Heart right ventricle (tissue), 16 donors: ENCODE measurements around the gene TMEM97. TPM values are rescaled to one million over a fixed set of nuclear protein-coding genes. Genes with fewer than 3 reads are reported as not detected.

Source experiments
- ATAC-seq, 8 donors: fragments of 200-7000 bp; cut with Tn5 transposase; one replicate each; pipeline ENCODE4 v1.9.1; 2020; ENCODE audit warnings: mild to moderate bottlenecking in 8 of 8, moderate library complexity in 8 of 8, moderate number of reproducible peaks in 1 of 8
- DNase-seq, 2 donors: peaks; one replicate each; pipeline ENCODE4 v3.0.0-alpha.2; 2020
- H3K27ac ChIP-seq, 10 donors: fragments of 200-600 bp; sonication (generic) in 2 of 10; one replicate each; pipeline versions ENCODE4 v1.5.0 to v1.8.0; 2020 to 2022; ENCODE audit warnings: mild to moderate bottlenecking in 3 of 10
- H3K27me3 ChIP-seq, 7 donors: fragments of 200-600 bp; one replicate each; pipeline ENCODE4 v1.8.0; 2021 to 2022; ENCODE audit warnings: mild to moderate bottlenecking in 2 of 7
- H3K36me3 ChIP-seq, 9 donors: fragments of 200-600 bp; sonication (generic) in 1 of 9; one replicate each; pipeline versions ENCODE4 v1.5.0 to v1.8.0; 2020 to 2022; ENCODE audit warnings: mild to moderate bottlenecking in 2 of 9
- H3K4me1 ChIP-seq, 9 donors: fragments of 200-600 bp; sonication (generic) in 1 of 9; one replicate each; pipeline versions ENCODE4 v1.5.0 to v1.8.0; 2020 to 2022; ENCODE audit warnings: mild to moderate bottlenecking in 4 of 9
- H3K4me3 ChIP-seq, 10 donors: fragments of 200-600 bp; sonication (generic) in 2 of 10; one replicate each; pipeline versions ENCODE4 v1.5.0 to v1.8.0; 2020 to 2022; ENCODE audit warnings: mild to moderate bottlenecking in 7 of 10, moderate library complexity in 2 of 10
- H3K9me3 ChIP-seq, 11 donors: fragments of 200-600 bp in 10 of 11; sonication (generic) in 2 of 11; one replicate each; pipeline versions ENCODE4 v1.5.0 to v1.8.0; 2013 to 2022; ENCODE audit warnings: mild to moderate bottlenecking in 2 of 11, control low read depth in 1 of 11, moderate library complexity in 1 of 11
- WGBS, 2 donors: extraction: QIAGEN DNeasy Blood & Tissue Kit; methylation state at CpG; one replicate each; pipeline ENCODE4 v1.1.7; 2013; ENCODE audit warnings: inconsistent platforms in 1 of 2; 5-methylcytosine and 5-hydroxymethylcytosine counted together
- intact Hi-C, 10 donors: fragments of 100-400 bp; cut with DNase I; formaldehyde crosslinking; loops; one replicate each; pipeline versions ENCODE4 v1.11.1 to v1.14.2; 2022
- polyA plus RNA-seq, 2 donors: library from polyadenylated mRNA; stranded (reverse); fragments of 200-250 nt; gene quantifications; one replicate each; pipeline ENCODE4 v1.2.3, GENCODE V29; 2013
- total RNA-seq, 10 donors: library from RNA; stranded (reverse); fragmentation: NEBNext Ultra II Directional in 3 of 10; extraction: Animal tissue kit (Norgen Biotek cat#: 25700) in 3 of 10; gene quantifications; one replicate each; pipeline versions ENCODE4 v1.2.1 to v1.2.4, GENCODE V29; 2021 to 2023
- TF ChIP-seq, protein P1 (sequence below), 9 donors: fragments of 200-600 bp; sonication (generic) in 2 of 9; IDR thresholded peaks; one replicate each; pipeline versions ENCODE4 v1.5.0 to v1.8.0; 2021 to 2022; ENCODE audit warnings: antibody characterized with exemption in 9 of 9, mild to moderate bottlenecking in 5 of 9, moderate library complexity in 1 of 9
- donor health status: Arrhythmogenic right ventricular cardiomyopathy.
- donor health status: ischemic (EF 13 %, LVEDD 7.1; RV severe dilation, severe dysfunction).
- donor health status: healthy with polysubstance abuse.
- donor health status: DM: no; HTN: yes; CAD: no.
- donor health status: DM: no; HTN: no; CAD: no.
- donor health status: ischemic (EF 25% LVEDD 6.9; RV normal size, moderate dysfunction).
- donor health status: ischemic (EF 25% LVEDD 5.7; RV mildly dilated, moderate dysfunction).
- donor health status: healthy.
- donor health status: DM: yes; HTN: yes; CAD: no.
- donor health status: Ischemic cardiomyopathy.
- donor health status: ischemic (EF 35%, LVEDD 5.7; RV mildly dilated, moderate dysfunction).
- donor health status: nonischemic (EF 11% LVEDD 7.7; RV severe dilation, severe dysfunction).
- donor health status: DM: yes; HTN: yes; CAD: no.
- donor health status: PGD.
- donor health status: ischemic (EF 29% LVEDD 5.4; RV normal size, mild dysfunction).
- donor health status: nonischemic (EF 23%, LVEDD 6.1; RV moderate dilation, normal function).

The TMEM97 gene
- total and polyA plus RNA-seq, 12 donors = 1.6 to 5.2 (median 3.2) TPM

- Histone ChIP-seq H3K27ac (no peak overlapping the region), H3K4me3 (no peak overlapping the region), H3K9me3 (peaks cover 0 to 5% (median 0%) of the 10 kb centered on the region in 11 donors), H3K36me3 (no peaks in the 10 kb centered on the region), H3K4me1 (peaks cover 0 to 6% (median 0%) of the 10 kb centered on the region in 9 donors), H3K27me3 (peaks cover 0 to 26% (median 0%) of the 10 kb centered on the region in 7 donors)
- WGBS, 2 donors = 82 to 91% methylated on average over 3 of the region's 3 CpGs
- TF ChIP-seq, protein P1, sequence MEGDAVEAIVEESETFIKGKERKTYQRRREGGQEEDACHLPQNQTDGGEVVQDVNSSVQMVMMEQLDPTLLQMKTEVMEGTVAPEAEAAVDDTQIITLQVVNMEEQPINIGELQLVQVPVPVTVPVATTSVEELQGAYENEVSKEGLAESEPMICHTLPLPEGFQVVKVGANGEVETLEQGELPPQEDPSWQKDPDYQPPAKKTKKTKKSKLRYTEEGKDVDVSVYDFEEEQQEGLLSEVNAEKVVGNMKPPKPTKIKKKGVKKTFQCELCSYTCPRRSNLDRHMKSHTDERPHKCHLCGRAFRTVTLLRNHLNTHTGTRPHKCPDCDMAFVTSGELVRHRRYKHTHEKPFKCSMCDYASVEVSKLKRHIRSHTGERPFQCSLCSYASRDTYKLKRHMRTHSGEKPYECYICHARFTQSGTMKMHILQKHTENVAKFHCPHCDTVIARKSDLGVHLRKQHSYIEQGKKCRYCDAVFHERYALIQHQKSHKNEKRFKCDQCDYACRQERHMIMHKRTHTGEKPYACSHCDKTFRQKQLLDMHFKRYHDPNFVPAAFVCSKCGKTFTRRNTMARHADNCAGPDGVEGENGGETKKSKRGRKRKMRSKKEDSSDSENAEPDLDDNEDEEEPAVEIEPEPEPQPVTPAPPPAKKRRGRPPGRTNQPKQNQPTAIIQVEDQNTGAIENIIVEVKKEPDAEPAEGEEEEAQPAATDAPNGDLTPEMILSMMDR (IDR thresholded peaks at IDR 0.05) = no peak
- intact Hi-C loops = no loop called here
- ATAC-seq (no peak), DNase-seq (no peak)
These were observed 38.2 kb upstream of the TMEM97 start for GRCh38 chr17:28280826-28281225.

DNA sequence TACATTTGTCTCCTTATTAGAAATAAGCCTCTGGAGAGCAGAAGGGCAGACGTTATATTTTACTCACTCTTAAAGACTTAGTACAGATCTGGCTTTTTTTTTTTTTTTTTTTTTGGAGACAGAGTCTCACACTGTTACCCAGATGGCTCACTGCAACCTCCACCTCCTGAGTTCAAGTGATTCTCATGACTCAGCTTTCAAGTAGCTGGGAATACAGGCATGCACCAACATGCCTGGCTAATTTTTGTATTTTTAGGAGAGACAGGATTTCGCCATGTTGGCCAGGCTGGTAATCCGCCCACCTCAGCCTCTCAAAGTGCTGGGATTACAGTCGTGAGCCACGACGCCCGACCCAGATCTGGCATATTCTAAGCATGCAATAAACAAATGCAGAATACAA lies 36.4 kb upstream of the TMEM97 start:
- peaks cover 0 to 5% (median 0%) of the 10 kb centered on the region in 11 donors for H3K9me3 ChIP-seq
- no peak overlapping the region for H3K4me3 ChIP-seq
- no peak overlapping the region for H3K27ac ChIP-seq
- H3K36me3 ChIP-seq = no peaks in the 10 kb centered on the region
- TF ChIP-seq, protein P1 (IDR thresholded peaks at IDR 0.05) = no peak
- intact Hi-C loops = no loop called here
- ATAC-seq = no peak
- peaks cover 0 to 20% (median 0%) of the 10 kb centered on the region in 7 donors for H3K27me3 ChIP-seq
- H3K4me1 ChIP-seq = peaks cover 0 to 6% (median 0%) of the 10 kb centered on the region in 9 donors
- DNase-seq = no peak
- WGBS, 2 donors = 73 to 78% methylated on average over 7 of the region's 7 CpGs

- H3K27me3 ChIP-seq = peaks cover 0 to 2% (median 0%) of the 10 kb centered on the region in 7 donors
- intact Hi-C loops = no loop called here
- no peak overlapping the region for H3K27ac ChIP-seq
- no peaks in the 10 kb centered on the region for H3K4me1 ChIP-seq
- WGBS, 2 donors = 50 to 69% methylated on average over 2 of the region's 2 CpGs
- H3K36me3 ChIP-seq = no peaks in the 10 kb centered on the region
- TF ChIP-seq, protein P1 (IDR thresholded peaks at IDR 0.05) = no peak
- ATAC-seq = no peak
- no peak overlapping the region for H3K4me3 ChIP-seq
- H3K9me3 ChIP-seq = no peaks in the 10 kb centered on the region
- DNase-seq = no peak
These were observed 33.0 kb upstream of the TMEM97 start for GRCh38 chr17:28285965-28286364.

- ATAC-seq (no peak), DNase-seq (no peak)
- Histone ChIP-seq H3K27ac (no peak overlapping the region), H3K36me3 (no peaks in the 10 kb centered on the region), H3K4me1 (no peaks in the 10 kb centered on the region), H3K27me3 (peaks cover 0 to 17% (median 7%) of the 10 kb centered on the region in 7 donors), H3K4me3 (no peak overlapping the region), H3K9me3 (no peaks in the 10 kb centered on the region)
- TF ChIP-seq, protein P1 (IDR thresholded peaks at IDR 0.05) = no peak
- intact Hi-C loops = no loop called here
- 53 to 58% methylated on average over 2 of the region's 2 CpGs for WGBS, 2 donors
These were observed 28.3 kb upstream of the TMEM97 start for GRCh38 chr17:28290703-28291102.
